ENCODE results near the gene SCARB1.
"Not testable (repeated sequence)": the region's sequence is repeated elsewhere in the genome, so short reads cannot be mapped to it uniquely, and the experiment has no call there.

The SCARB1 gene

GRCh38 chr12:124863416-124864325 lies at the start of gene SCARB1:
SCARB1 (minus strand) TSS chr12:124863864; CDS start chr12:124863720, 144 bp downstream.
- DNase-seq: peak; percentile 53

GRCh38 chr12:124912529-124913287 lies 49.0 kb upstream of the SCARB1 start:
- not testable (repeated sequence) for DNase-seq

GRCh38 chr12:124911521-124911920 lies 47.9 kb upstream of the SCARB1 start:
- DNase-seq: not testable (repeated sequence)

- no peak for DNase-seq
These were observed 47.2 kb upstream of the SCARB1 start for GRCh38 chr12:124910561-124911478.

- no peak for DNase-seq
These were observed 46.3 kb upstream of the SCARB1 start for GRCh38 chr12:124909831-124910560.

GRCh38 chr12:124906606-124907261 lies 43.1 kb upstream of the SCARB1 start:
- DNase-seq: no peak

- no peak for DNase-seq
These were observed 40.8 kb upstream of the SCARB1 start for GRCh38 chr12:124904306-124905098.

- no peak for DNase-seq
These were observed 39.3 kb upstream of the SCARB1 start for GRCh38 chr12:124902916-124903315.

- DNase-seq: no peak
These were observed 37.3 kb upstream of the SCARB1 start for GRCh38 chr12:124901003-124901402.

- not testable (repeated sequence) for DNase-seq
These were observed 36.7 kb upstream of the SCARB1 start for GRCh38 chr12:124900345-124900795.

GRCh38 chr12:124898923-124899294 lies 35.2 kb upstream of the SCARB1 start:
- no peak for DNase-seq

GRCh38 chr12:124898200-124898922 lies 34.7 kb upstream of the SCARB1 start:
- peak; percentile 57 for DNase-seq

GRCh38 chr12:124896461-124896860 lies 32.8 kb upstream of the SCARB1 start:
- no peak for DNase-seq

- no peak for DNase-seq
These were observed 30.3 kb upstream of the SCARB1 start for GRCh38 chr12:124893792-124894516.

- DNase-seq: no peak
These were observed 24.6 kb upstream of the SCARB1 start for GRCh38 chr12:124888260-124888659.

GRCh38 chr12:124887766-124888165 lies 24.1 kb upstream of the SCARB1 start:
- not testable (repeated sequence) for DNase-seq

- DNase-seq: peak; percentile 19
These were observed 21.1 kb upstream of the SCARB1 start for GRCh38 chr12:124884587-124885438.
